OCI-LY1 (cell line): Measurements from ENCODE around the gene TAX1BP3.

Experiments used
- H2AFZ ChIP-seq: fragments of 200-600 bp; sonication (generic), shearing (Covaris generic); 2 replicates; pipeline ENCODE4 v1.6.0; 2014; ENCODE audit warnings: antibody characterized with exemption, mild to moderate bottlenecking, low read length
- H3F3A ChIP-seq: fragments of 200-600 bp; sonication (generic), shearing (Covaris generic); 2 replicates; pipeline ENCODE4 v1.6.0; 2014; ENCODE audit warnings: mild to moderate bottlenecking, antibody characterized with exemption, low read length, moderate library complexity; ENCODE audit not compliant: insufficient read depth
- H3K27ac ChIP-seq: fragments of 200-600 bp; sonication (generic); 2 replicates; pipeline ENCODE4 v1.5.1; 2014; ENCODE audit warnings: low read length, mixed run types, mild to moderate bottlenecking, low read depth; ENCODE audit not compliant: poor library complexity, severe bottlenecking
- H3K27me3 ChIP-seq: fragments of 200-600 bp; sonication (generic); 2 replicates; pipeline ENCODE4 v1.6.0; 2014; ENCODE audit warnings: antibody characterized with exemption, mild to moderate bottlenecking, low read length, moderate library complexity; ENCODE audit not compliant: insufficient read depth
- H3K36me3 ChIP-seq: fragments of 200-600 bp; sonication (generic); 2 replicates; pipeline ENCODE4 v1.6.1; 2014; ENCODE audit warnings: mild to moderate bottlenecking, antibody characterized with exemption, low read length, moderate library complexity, mixed read lengths; ENCODE audit not compliant: insufficient read depth
- H3K4me1 ChIP-seq: fragments of 200-600 bp; sonication (generic); 2 replicates; pipeline ENCODE4 v1.5.1; 2014; ENCODE audit warnings: mild to moderate bottlenecking, low read length, moderate library complexity; ENCODE audit not compliant: insufficient read depth, severe bottlenecking
- H3K4me2 ChIP-seq: fragments of 200-600 bp; sonication (generic), shearing (Covaris generic); 2 replicates; pipeline ENCODE4 v1.6.1; 2014; ENCODE audit warnings: low read length
- H3K4me3 ChIP-seq: fragments of 200-600 bp; sonication (generic); 2 replicates; pipeline ENCODE4 v1.5.1; 2014; ENCODE audit warnings: low read length, low read depth, mild to moderate bottlenecking, mixed read lengths; ENCODE audit not compliant: poor library complexity, severe bottlenecking
- H3K79me2 ChIP-seq: fragments of 200-600 bp; shearing (Covaris generic); 2 replicates; pipeline ENCODE4 v1.6.1; 2016; ENCODE audit warnings: mixed run types, low read length, mixed read lengths; ENCODE audit not compliant: insufficient read depth
- H3K9ac ChIP-seq: fragments of 200-600 bp; sonication (generic), shearing (Covaris generic); 2 replicates; pipeline ENCODE4 v1.6.1; 2014; ENCODE audit warnings: mild to moderate bottlenecking, low read length, mixed read lengths
- H3K9me2 ChIP-seq: fragments of 200-600 bp; sonication (generic), shearing (Covaris generic); 2 replicates; pipeline ENCODE4 v1.6.1; 2014; ENCODE audit warnings: low read depth, mild to moderate bottlenecking, low read length, mixed read lengths
- H3K9me3 ChIP-seq: fragments of 200-600 bp; shearing (Covaris generic); 2 replicates; pipeline ENCODE4 v1.6.1; 2014; ENCODE audit warnings: low read length, mixed read lengths
- H4K20me1 ChIP-seq: fragments of 200-600 bp; sonication (generic), shearing (Covaris generic); 2 replicates; pipeline ENCODE4 v1.6.0; 2016; ENCODE audit warnings: mild to moderate bottlenecking, low read length; ENCODE audit not compliant: insufficient read depth
- EZH2 ChIP-seq: fragments of 200-600 bp; sonication (generic), shearing (Covaris generic); IDR thresholded peaks from 2 replicates; pipeline ENCODE4 v1.8.0; 2017; ENCODE audit warnings: borderline replicate concordance, mixed run types, mild to moderate bottlenecking, antibody characterized with exemption, low read length, moderate library complexity, mixed read lengths
- TF ChIP-seq, protein P1 (sequence below): fragments of 200-600 bp; sonication (generic), shearing (Covaris generic); IDR thresholded peaks from 2 replicates; pipeline ENCODE4 v1.5.1; 2017; ENCODE audit warnings: mild to moderate bottlenecking, antibody characterized with exemption, low read length, moderate library complexity, mixed read lengths

TAX1BP3 gene

DNA sequence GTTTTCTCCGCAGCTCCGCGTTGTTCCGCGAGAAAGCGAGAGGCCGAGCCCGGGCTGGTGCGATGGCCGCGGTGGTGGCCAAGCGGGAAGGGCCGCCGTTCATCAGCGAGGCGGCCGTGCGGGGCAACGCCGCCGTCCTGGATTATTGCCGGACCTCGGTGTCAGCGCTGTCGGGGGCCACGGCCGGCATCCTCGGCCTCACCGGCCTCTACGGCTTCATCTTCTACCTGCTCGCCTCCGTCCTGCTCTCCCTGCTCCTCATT, 638 bp upstream of the TAX1BP3 start:
- Histone ChIP-seq H3K79me2 (0 out of 2 replicates have a peak, but pooled peaks cover 7% of the 10 kb centered on the region), H3K36me3 (no peaks in the 10 kb centered on the region; the same call in 1 of the 2 replicates), H3K4me3 (peak overlapping the region; percentile 84), H4K20me1 (no peaks in the 10 kb centered on the region), H3K4me2 (peak overlapping the region; percentile 68), H3K27me3 (no peaks in the 10 kb centered on the region), H3K9me2 (no peaks in the 10 kb centered on the region), H3K9me3 (no peaks in the 10 kb centered on the region), H3K4me1 (peaks cover 22% of the 10 kb centered on the region), H3F3A (no peaks in the 10 kb centered on the region), H3K27ac (peak overlapping the region; percentile 24), H3K9ac (peak overlapping the region; percentile 86), H2AFZ (no peak overlapping the region)
- TF ChIP-seq EZH2: no peak
- TF ChIP-seq, protein P1, sequence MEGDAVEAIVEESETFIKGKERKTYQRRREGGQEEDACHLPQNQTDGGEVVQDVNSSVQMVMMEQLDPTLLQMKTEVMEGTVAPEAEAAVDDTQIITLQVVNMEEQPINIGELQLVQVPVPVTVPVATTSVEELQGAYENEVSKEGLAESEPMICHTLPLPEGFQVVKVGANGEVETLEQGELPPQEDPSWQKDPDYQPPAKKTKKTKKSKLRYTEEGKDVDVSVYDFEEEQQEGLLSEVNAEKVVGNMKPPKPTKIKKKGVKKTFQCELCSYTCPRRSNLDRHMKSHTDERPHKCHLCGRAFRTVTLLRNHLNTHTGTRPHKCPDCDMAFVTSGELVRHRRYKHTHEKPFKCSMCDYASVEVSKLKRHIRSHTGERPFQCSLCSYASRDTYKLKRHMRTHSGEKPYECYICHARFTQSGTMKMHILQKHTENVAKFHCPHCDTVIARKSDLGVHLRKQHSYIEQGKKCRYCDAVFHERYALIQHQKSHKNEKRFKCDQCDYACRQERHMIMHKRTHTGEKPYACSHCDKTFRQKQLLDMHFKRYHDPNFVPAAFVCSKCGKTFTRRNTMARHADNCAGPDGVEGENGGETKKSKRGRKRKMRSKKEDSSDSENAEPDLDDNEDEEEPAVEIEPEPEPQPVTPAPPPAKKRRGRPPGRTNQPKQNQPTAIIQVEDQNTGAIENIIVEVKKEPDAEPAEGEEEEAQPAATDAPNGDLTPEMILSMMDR: no peak

DNA sequence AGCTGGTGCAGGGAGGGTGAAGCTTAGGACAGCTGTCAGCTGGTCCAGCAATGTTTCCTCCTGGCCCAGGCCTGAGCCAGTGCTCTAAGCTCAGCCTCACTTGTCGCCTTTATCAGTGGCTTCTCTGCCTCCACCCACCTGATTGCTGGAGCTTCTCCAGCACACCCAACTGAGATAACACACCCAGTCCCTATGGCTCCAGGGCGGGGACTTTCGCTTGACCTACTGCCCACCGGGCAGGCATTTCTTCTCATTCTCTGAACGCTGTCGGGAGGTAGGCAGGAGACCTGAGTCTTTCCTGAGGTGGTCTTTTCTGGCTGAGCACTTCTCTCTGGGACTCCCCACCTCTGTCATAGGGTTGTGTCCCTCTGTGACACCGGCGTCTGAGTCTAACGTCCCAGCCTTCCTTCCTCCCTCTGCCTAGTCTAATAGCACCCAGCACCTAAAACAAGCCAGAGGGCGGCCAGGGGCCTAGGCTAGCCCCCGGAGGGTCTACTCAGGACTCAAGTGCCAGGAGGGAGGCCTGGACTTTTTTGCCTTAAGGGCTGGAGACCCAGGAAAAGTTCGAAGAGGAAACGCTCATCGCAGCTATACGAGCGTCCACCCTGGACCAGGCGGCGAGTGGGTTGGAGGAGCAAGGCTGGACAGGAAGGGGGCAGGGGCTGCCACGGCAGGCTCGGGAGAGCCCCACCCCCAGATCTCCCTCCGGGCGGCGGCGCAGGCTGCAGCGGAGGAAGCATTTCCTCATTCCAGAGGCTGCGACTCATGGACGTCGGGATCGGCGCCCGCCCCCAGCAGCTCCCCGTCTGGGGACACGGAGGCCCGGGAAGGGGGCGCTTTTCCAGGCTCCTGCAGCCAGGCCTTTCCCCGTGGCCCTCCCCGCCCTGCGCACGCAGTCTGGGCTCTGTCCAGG, 756 bp downstream of the TAX1BP3 start:
- Histone ChIP-seq H3K4me2 (peak overlapping the region; percentile 87), H3K79me2 (0 out of 2 replicates have a peak, but pooled peaks cover 7% of the 10 kb centered on the region), H3K4me1 (peaks cover 22% of the 10 kb centered on the region), H3K9ac (peak overlapping the region; percentile 69), H3K9me2 (no peaks in the 10 kb centered on the region), H3F3A (no peaks in the 10 kb centered on the region), H3K27me3 (no peaks in the 10 kb centered on the region), H3K27ac (no peak overlapping the region), H3K36me3 (no peaks in the 10 kb centered on the region; the same call in 1 of the 2 replicates), H3K4me3 (peak overlapping the region; percentile 84), H4K20me1 (no peaks in the 10 kb centered on the region), H2AFZ (0 out of 2 replicates have a peak overlapping the region, but pooled peaks have one; percentile 14), H3K9me3 (no peaks in the 10 kb centered on the region)
- TF ChIP-seq, protein P1: no peak
- no peak for TF ChIP-seq EZH2

- no peak overlapping the region for H3K27ac ChIP-seq
Observed at GRCh38 chr17:3666516-3666915, 1.9 kb downstream of the TAX1BP3 start.

More at GRCh38 chr17:3666516-3666915, 1.9 kb downstream of the TAX1BP3 start:
- H3K4me2 ChIP-seq: no peak overlapping the region
- H3F3A ChIP-seq: no peaks in the 10 kb centered on the region
- H3K27me3 ChIP-seq: no peaks in the 10 kb centered on the region
- H3K9me3 ChIP-seq: no peaks in the 10 kb centered on the region
- H3K4me1 ChIP-seq: peaks cover 22% of the 10 kb centered on the region
- H2AFZ ChIP-seq: no peak overlapping the region
- no peaks in the 10 kb centered on the region for H3K9me2 ChIP-seq
- TF ChIP-seq, protein P1: no peak
- TF ChIP-seq EZH2: no peak
- H3K36me3 ChIP-seq: no peaks in the 10 kb centered on the region
- H4K20me1 ChIP-seq: no peaks in the 10 kb centered on the region
- no peak overlapping the region for H3K9ac ChIP-seq
- H3K4me3 ChIP-seq: no peak overlapping the region
- 0 out of 2 replicates have a peak, but pooled peaks cover 7% of the 10 kb centered on the region for H3K79me2 ChIP-seq
